ENCODE measurements around the gene TGFBR2. TPM values are rescaled to one million over a fixed set of nuclear protein-coding genes. Genes with fewer than 3 reads are reported as not detected.

The TGFBR2 gene
- total RNA-seq, 1 donor from 2014 or later, result 177 TPM

DNA sequence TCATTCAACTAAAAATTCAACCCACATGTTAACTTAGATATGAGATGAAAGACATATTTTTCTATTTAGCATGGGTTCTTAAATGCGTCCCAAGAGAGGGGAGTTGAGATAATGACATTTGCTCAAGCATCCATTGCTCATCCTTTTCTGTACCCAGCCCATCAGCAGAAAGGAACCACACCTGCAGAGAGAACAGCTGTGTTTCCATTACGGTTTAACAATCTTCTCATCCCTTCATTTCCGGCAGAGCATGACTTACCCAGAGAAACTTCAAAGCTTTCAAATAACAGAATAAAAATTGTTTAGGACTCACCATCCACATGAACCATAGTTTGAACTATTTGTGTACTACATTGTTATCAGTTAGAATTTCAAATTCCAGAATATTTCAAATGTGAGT, 113.1 kb downstream of the TGFBR2 start:
- no peak for DNase-seq (ENCODE audit: low spot score)

DNA sequence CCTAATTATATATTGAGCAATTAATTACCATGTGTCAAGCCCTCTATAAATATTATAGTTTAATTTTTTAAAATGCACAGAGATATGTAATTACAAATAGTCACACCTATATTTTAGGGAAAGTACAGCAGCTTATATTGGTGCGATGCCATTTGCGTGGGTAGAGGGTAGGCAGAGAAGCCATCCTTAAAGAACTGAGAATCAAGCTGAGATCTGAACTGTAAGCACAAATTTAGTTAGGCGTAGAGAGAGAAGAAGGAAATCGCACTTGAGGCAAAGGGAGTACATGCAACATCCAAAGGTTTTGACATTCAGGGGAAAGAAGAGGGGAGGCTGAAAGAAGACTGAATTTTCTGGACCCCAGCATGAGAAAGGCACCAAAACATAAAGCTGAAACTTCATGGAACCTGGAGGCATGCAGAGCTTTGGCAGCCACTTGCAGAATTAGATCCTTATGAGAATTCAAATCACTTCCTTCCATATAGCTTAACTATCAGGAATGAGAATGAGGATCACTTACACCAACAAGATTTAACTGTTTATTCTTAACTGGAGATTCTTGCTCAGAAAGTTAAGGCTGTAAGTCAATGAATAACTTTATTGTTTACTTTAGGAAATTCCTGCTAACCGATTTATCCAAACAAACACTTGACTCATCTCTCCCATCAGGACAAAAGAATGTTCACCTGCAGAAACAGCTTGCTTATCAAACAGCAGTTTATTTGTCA, 114.3 kb downstream of the TGFBR2 start:
- DNase-seq (ENCODE audit: low spot score), result no peak

DNA sequence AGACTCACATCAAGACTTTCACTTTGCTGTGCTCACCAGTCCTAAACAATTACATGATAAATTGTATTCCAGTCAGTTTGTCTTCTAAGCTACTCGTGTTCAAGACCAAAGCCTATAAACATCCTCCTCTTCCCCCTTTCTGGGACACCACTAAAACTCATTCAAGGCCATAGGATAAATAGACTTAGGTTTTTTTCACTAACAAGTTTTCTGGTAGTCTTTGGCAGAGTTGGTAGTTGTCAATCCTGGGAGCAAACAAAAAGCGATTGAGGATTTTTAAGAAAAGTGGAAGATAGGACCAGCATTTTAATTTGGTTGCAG, 114.9 kb downstream of the TGFBR2 start:
- no peak for DNase-seq (ENCODE audit: low spot score)

DNA sequence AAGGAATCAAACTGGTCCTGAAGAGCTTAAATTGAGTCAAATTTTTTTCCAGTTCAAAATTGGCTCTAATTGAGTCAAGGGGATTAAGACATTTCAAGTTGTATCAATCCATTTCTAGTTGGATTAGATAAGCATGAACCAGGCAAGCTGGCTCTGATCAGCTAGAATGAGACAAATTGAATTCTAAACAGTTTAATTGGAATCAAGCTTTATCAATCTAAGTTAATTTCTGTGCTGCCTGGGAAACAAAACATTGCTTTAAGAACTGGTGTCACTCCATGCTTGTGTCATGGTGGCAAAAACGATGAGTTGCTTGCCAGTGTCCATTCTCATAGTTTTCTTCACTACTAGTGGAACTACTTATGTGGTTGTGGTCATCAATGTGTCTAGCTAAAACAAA, 116.8 kb downstream of the TGFBR2 start:
- DNase-seq (ENCODE audit: low spot score), result no peak

GRCh38 chr3:30724863-30725262, 118.5 kb downstream of the TGFBR2 start:
- no peak for DNase-seq (ENCODE audit: low spot score)

DNA sequence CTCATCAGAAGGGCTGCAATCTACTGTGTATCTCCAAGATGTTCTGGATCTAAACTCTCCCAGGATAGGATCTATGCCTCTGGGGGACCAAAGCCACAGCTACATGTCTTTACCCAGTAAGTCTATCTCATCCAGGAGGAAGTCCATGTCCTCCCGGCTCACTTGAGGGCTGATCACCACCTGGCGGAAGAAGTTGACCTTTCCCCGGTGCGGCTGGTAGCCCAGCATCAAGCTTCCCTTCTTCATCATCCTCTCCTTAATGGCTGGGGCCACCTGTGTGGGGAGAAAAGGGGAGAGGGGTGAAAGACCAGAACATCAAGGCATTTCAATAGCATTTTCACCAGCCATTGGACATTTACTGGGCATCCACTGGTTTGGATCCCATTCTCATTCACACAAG, 121.7 kb downstream of the TGFBR2 start:
- DNase-seq (ENCODE audit: low spot score), result no peak

DNA sequence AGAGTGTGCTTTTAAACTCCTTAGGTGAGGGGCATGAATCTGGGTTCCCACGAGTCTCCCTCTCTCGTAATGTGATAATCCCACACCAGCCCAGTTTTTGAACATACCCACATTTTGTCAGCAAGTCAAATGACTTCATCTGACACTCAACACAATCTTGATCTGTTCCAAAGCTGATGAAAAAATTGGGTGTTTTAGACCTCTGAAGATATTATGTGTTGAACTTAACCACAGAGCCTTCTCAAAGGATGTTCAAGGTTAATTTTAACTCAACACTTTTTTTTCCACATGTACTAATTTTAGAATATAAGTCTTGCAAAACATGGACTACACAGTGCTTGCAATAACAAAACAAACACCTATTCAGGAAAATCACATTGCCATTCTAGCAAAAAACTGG, 123.1 kb downstream of the TGFBR2 start:
- DNase-seq (ENCODE audit: low spot score), result no peak

- DNase-seq (ENCODE audit: low spot score), result no peak
Measured at GRCh38 chr3:30729936-30730335, 123.5 kb downstream of the TGFBR2 start.

- no peak for DNase-seq (ENCODE audit: low spot score)
Measured at GRCh38 chr3:30730967-30731366, 124.6 kb downstream of the TGFBR2 start.

DNA sequence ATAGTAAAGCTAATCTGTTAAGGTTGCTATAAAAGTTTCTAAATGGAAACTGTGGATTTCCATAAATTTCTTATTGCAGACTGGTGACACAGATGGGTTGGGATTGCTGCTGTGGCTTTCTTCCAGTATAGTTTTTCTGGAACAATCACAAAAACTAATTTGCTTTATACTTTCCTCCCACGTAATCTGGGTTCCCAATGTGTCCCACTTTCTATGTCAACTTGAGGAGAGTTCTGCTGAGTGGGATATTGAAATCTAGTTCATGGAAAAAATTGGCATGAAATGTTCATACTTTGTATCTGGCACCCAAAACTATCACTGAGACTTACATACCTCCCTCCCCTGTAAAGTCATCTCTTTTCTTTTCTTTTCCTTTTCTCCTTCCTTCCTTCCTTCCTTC, 126.8 kb downstream of the TGFBR2 start:
- DNase-seq (ENCODE audit: low spot score), result no peak

DNA sequence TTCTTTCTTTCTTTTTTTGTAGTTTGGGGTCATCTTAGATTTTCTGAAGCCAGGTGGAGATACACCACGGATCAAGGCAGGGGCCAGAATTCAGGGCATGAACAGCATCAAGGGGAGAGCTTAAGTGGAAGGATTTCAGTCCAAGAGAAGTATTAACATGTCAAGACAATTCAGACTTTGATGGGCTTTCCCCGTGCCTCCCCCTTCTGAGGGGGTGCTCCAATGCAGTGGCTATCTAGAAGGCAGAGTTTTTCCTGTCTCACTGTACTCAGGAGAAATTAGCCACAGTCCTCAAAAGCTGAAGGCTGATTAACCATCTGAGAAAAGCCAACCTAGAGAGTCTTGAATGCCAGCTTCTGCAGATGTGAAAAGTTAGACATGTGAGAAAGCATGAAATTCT, 127.3 kb downstream of the TGFBR2 start:
- no peak for DNase-seq (ENCODE audit: low spot score)

DNA sequence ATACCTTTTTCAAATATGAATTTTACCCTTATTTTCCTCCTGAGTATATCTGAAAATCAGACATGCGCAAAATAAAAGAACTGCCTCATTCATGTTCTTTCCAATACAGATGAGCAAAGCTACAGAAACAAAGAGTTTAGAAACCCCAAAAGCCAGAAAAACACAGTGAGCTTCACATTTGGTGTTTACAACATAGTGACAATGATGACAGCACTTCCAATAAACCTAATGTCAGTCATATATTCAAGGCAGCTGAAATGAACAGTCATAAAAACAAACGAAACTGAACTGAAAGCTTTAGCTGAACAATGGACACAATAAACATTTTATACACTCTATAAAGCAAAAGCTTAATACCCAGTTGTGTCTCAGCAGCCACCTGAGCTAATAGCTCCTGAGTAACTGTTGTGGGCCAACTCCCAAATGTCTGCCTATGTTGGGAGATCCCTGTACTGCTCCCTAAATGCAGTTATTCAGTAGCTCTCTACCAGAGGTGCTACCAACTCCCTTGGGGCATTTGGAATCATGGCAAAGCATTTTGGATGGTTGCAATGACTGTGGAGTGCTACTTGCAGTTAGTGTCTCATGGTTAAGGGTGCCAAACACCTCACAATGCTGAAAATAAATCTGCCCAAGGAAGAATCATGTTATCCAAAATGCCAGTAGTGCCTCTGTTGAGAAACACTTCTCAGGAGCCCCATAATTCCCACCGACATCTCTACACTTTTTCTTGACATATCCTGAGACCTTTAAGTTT, 131.5 kb downstream of the TGFBR2 start:
- no peak for DNase-seq (ENCODE audit: low spot score)

- DNase-seq (ENCODE audit: low spot score), result no peak
Measured at GRCh38 chr3:30738605-30739004, 132.2 kb downstream of the TGFBR2 start.

- DNase-seq (ENCODE audit: low spot score), result no peak
Measured at GRCh38 chr3:30741889-30742288, 135.5 kb downstream of the TGFBR2 start.

GRCh38 chr3:30742796-30743619, 136.6 kb downstream of the TGFBR2 start:
- DNase-seq (ENCODE audit: low spot score), result no peak

Data from ureter (tissue), 1 donor.